Activated naive CD4-positive, alpha-beta T cell treated with anti-CD3 and anti-CD28 coated beads for 36 hours (primary cell): ENCODE measurements around the gene DAG1. TPM values are rescaled to one million over a fixed set of nuclear protein-coding genes. Genes with fewer than 3 reads are reported as not detected.
"Not testable (repeated sequence)": the region's sequence is repeated elsewhere in the genome, so short reads cannot be mapped to it uniquely, and the experiment has no call there.

Source experiments
- CTCF ChIA-PET: fragments of 350-600 bp; sonication (Branson Sonifier 250); formaldehyde crosslinking; loops from one replicate; lab custom pipeline; 2021; ENCODE audit warnings: antibody characterized with exemption; lab: Charles Lee
- DNase-seq: peaks from one replicate; pipeline ENCODE4 v3.0.0-alpha.2; 2020
- H3K27ac Mint-ChIP-seq: one replicate; pipeline ENCODE4 v1.8.0; 2021; ENCODE audit warnings: mild to moderate bottlenecking, mixed read lengths
- H3K27me3 Mint-ChIP-seq: one replicate; pipeline ENCODE4 v1.8.0; 2021; ENCODE audit warnings: low read depth, mixed read lengths
- H3K36me3 Mint-ChIP-seq: one replicate; pipeline ENCODE4 v1.8.0; 2021; ENCODE audit warnings: low read depth, mixed read lengths
- H3K4me1 Mint-ChIP-seq: one replicate; pipeline ENCODE4 v1.8.0; 2021; ENCODE audit warnings: low read depth, mixed read lengths
- H3K4me3 Mint-ChIP-seq: one replicate; pipeline ENCODE4 v1.8.0; 2021; ENCODE audit warnings: mild to moderate bottlenecking, moderate library complexity, mixed read lengths
- H3K9me3 Mint-ChIP-seq: one replicate; pipeline ENCODE4 v1.8.0; 2021; ENCODE audit warnings: mixed read lengths
- intact Hi-C: fragments of 100-400 bp; cut with micrococcal nuclease; formaldehyde crosslinking; loops from one replicate; pipeline ENCODE4 v1.15.1; 2023
- total RNA-seq, 2 experiments: library from RNA; stranded (reverse); gene quantifications; one replicate each; pipeline ENCODE4 v1.2.3, GENCODE V29; 2021

Gene DAG1
- total RNA-seq, 2 experiments from 2014 or later, result 6.9 to 8.2 TPM

DNA sequence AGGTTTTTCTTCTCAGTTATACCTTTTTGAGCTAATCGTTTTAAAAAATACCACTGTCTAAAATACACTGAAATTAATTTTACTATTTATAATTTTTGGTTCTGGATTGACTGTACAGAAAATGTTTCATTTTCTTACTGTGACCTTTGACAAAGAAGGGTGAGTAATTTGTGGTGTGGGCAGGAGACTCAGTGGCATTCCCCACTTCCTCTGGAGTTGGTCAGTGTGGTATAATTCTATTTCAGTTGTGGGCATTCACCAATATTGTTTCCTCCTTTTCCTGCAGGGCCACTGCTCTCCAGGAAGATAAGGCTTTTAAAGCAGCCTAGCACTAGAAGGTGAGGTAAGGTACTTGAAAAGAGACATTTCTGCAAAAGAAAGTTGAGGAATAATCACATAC, 6.5 kb downstream of the DAG1 start:
- Mint-ChIP-seq H3K36me3 (peaks cover 12% of the 10 kb centered on the region), H3K27ac (no peak overlapping the region), H3K4me1 (peaks cover 18% of the 10 kb centered on the region), H3K9me3 (no peaks in the 10 kb centered on the region), H3K4me3 (no peak overlapping the region), H3K27me3 (no peaks in the 10 kb centered on the region)
- intact Hi-C loops, result no loop called here
- peak; percentile 17 for DNase-seq
- CTCF ChIA-PET, result no interaction called here

GRCh38 chr3:49482766-49483165, 12.7 kb downstream of the DAG1 start:
- Mint-ChIP-seq H3K27me3 (no peaks in the 10 kb centered on the region), H3K4me3 (no peak overlapping the region), H3K4me1 (no peaks in the 10 kb centered on the region), H3K36me3 (peaks cover under 1% of the 10 kb centered on the region), H3K27ac (no peak overlapping the region), H3K9me3 (no peaks in the 10 kb centered on the region)
- no peak for DNase-seq
- intact Hi-C loops, result no loop called here
- CTCF ChIA-PET, result no interaction called here

- no peaks in the 10 kb centered on the region for H3K36me3 Mint-ChIP-seq
- no peaks in the 10 kb centered on the region for H3K9me3 Mint-ChIP-seq
- H3K27me3 Mint-ChIP-seq, result no peaks in the 10 kb centered on the region
- H3K4me3 Mint-ChIP-seq, result no peak overlapping the region
- intact Hi-C loops, result no loop called here
- DNase-seq, result no peak
- CTCF ChIA-PET, result no interaction called here
- H3K27ac Mint-ChIP-seq, result no peak overlapping the region
- H3K4me1 Mint-ChIP-seq, result no peaks in the 10 kb centered on the region
Measured at GRCh38 chr3:49484471-49484870, 14.4 kb downstream of the DAG1 start.

GRCh38 chr3:49489247-49489646, 19.2 kb downstream of the DAG1 start:
- CTCF ChIA-PET, result no interaction called here
- Mint-ChIP-seq H3K4me3 (no peak overlapping the region), H3K36me3 (peaks cover 4% of the 10 kb centered on the region), H3K27ac (no peak overlapping the region), H3K27me3 (no peaks in the 10 kb centered on the region), H3K4me1 (peaks cover 4% of the 10 kb centered on the region), H3K9me3 (no peaks in the 10 kb centered on the region)
- DNase-seq, result no peak
- intact Hi-C loops, result no loop called here

- H3K36me3 Mint-ChIP-seq, result peaks cover 4% of the 10 kb centered on the region
- no peak overlapping the region for H3K4me3 Mint-ChIP-seq
- CTCF ChIA-PET, result no interaction called here
- no peaks in the 10 kb centered on the region for H3K9me3 Mint-ChIP-seq
- no peaks in the 10 kb centered on the region for H3K27me3 Mint-ChIP-seq
- H3K27ac Mint-ChIP-seq, result no peak overlapping the region
- intact Hi-C loops, result no loop called here
- no peak for DNase-seq
- peaks cover 8% of the 10 kb centered on the region for H3K4me1 Mint-ChIP-seq
Measured at GRCh38 chr3:49492969-49493368, 22.9 kb downstream of the DAG1 start.

DNA sequence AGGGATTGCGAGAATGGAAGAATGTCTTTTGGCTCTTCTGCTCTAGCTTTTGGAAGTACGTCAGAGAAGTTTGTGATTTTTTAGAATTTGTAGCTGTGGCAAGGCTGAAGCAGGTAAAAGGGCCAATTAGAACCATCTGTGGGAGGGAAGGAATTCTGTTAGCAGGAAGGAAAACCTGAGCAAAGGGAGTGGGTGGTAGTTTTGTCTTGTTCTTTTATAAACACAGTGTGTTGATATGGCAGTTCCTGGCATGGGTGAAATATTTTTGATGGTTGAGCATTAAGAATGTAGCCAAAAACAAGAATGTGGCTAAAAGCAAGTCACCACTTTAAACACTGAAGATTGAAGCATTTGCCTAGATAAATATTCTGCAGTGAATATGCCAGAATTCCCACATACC, 23.8 kb downstream of the DAG1 start:
- CTCF ChIA-PET, result no interaction called here
- DNase-seq, result no peak
- Mint-ChIP-seq H3K27ac (no peak overlapping the region), H3K27me3 (no peaks in the 10 kb centered on the region), H3K4me3 (no peak overlapping the region), H3K4me1 (peaks cover 8% of the 10 kb centered on the region), H3K9me3 (no peaks in the 10 kb centered on the region), H3K36me3 (peaks cover 4% of the 10 kb centered on the region)
- intact Hi-C loops, result no loop called here

DNA sequence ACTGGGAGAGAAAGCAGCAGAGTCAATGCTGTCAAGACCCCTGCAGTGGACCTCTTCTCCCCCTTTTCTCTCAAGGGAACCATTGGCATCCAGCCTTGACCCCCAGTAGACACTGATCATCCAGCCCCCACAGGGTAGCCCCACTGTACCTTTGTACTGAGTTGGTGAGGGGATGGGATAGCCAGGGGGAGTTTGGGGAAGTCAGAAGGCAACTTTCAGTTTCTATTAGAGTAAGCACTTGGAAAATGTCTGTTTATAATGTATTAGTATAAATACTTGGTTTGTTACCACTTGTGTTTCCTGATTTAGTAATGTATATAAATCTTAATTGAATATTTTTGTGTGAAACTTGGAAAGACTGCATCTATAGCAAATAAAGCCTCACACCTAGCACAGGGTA, 25.0 kb downstream of the DAG1 start:
- H3K4me3 Mint-ChIP-seq, result no peak overlapping the region
- H3K27ac Mint-ChIP-seq, result no peak overlapping the region
- no peaks in the 10 kb centered on the region for H3K27me3 Mint-ChIP-seq
- CTCF ChIA-PET, result interaction anchor here (0.6 kb wide), 1 partner anchor 377 kb away, joined by 4 read pairs; no protein-coding TSS in a partner anchor
- H3K36me3 Mint-ChIP-seq, result peaks cover 4% of the 10 kb centered on the region
- intact Hi-C loops, result no loop called here
- H3K4me1 Mint-ChIP-seq, result peaks cover 8% of the 10 kb centered on the region
- no peaks in the 10 kb centered on the region for H3K9me3 Mint-ChIP-seq
- no peak for DNase-seq

GRCh38 chr3:49496845-49497244, 26.8 kb downstream of the DAG1 start:
- CTCF ChIA-PET, intact Hi-C loops: not testable (repeated sequence)

DNA sequence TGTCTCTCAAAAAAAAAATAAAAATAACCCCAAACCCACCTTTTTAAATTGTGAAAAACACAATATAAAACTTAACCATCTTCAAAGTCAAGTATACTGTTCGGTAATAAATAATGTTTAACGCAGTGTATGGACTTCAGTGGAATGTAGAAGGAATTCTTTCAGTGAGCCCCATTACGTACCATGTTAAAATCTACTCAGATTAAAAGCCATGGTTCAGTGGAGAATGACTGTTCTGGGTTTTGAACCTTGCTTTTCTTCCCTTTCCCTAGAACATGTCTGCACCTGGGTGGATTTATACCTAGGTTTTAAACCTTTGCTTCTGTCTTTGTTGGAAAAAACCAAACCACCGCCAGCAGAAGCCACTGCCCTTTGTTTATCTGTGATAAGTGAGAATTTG, 27.5 kb downstream of the DAG1 start:
- no peak for DNase-seq
- Mint-ChIP-seq H3K36me3 (peaks cover 10% of the 10 kb centered on the region), H3K4me3 (no peak overlapping the region), H3K27ac (no peak overlapping the region), H3K9me3 (no peaks in the 10 kb centered on the region), H3K4me1 (peaks cover 10% of the 10 kb centered on the region), H3K27me3 (no peaks in the 10 kb centered on the region)
- intact Hi-C loops, result no loop called here
- CTCF ChIA-PET, result interaction anchor here (1.1 kb wide), 1 partner anchor 326 kb away, joined by 5 read pairs; the partner anchor contains the start of gene KLHDC8B

More at GRCh38 chr3:49496845-49497244, 26.8 kb downstream of the DAG1 start:
- H3K4me1 Mint-ChIP-seq, H3K27me3 Mint-ChIP-seq, H3K27ac Mint-ChIP-seq, H3K36me3 Mint-ChIP-seq, DNase-seq, H3K4me3 Mint-ChIP-seq, H3K9me3 Mint-ChIP-seq: not testable (repeated sequence)

DNA sequence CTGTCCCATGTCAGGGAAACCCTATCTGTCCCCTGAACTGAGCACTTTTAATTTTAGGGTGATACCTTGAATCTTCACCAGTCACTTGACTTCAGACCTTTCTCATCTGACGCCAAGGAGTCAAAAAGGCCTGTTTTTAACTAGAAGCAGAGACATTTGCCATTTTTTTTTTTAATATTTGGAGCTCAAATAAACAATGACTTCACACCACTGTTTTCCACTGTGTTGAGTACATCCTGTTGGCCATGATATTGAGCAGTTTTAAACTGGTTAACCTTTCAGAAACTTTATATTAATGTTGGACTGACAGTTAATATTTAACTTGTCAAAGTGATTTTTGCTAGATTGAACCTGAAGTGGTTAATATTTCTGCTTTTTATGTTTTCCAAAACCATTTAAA, 28.2 kb downstream of the DAG1 start:
- CTCF ChIA-PET, result interaction anchor here (1.1 kb wide), 1 partner anchor 327 kb away, joined by 5 read pairs; the partner anchor contains the start of gene KLHDC8B

GRCh38 chr3:49498648-49499047, 28.6 kb downstream of the DAG1 start:
- no peak overlapping the region for H3K4me3 Mint-ChIP-seq
- CTCF ChIA-PET, result interaction anchor here (1.1 kb wide), 1 partner anchor 327 kb away, joined by 5 read pairs; the partner anchor contains the start of gene KLHDC8B

More for the DNA sequence above, 28.2 kb downstream of the DAG1 start:
- Mint-ChIP-seq H3K4me1 (peaks cover 11% of the 10 kb centered on the region), H3K9me3 (no peaks in the 10 kb centered on the region), H3K4me3 (no peak overlapping the region), H3K27me3 (no peaks in the 10 kb centered on the region), H3K27ac (no peak overlapping the region), H3K36me3 (peaks cover 9% of the 10 kb centered on the region)
- intact Hi-C loops, result no loop called here
- no peak for DNase-seq

DNA sequence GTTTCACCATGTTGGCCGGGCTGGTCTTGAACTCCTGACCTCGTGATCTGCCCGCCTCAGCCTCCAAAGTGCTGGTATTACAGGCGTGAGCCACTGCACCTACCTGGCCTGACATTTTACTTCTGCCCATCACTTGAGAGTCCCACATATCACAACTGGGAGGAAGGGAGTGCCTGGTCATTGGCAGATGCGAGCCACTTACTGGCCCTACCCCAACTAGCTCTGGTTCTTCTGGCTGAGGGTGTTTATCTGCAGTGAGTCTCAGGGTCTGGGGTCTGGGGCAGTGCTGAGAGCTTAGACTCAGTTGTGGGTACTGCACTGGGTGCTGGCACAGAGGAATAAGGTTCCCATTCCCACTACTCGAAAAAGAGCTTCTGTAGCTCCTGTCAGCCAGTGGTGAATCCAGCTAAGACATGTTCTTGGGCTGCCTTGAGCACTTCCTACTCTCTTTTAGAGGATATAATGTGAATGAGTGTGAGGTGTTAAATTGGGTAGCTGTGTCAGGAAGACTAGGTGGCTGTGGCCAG, 30.2 kb downstream of the DAG1 start:
- peaks cover 7% of the 10 kb centered on the region for H3K36me3 Mint-ChIP-seq
- CTCF ChIA-PET, result interaction anchor here (1.2 kb wide), 1 partner anchor 171 kb away, joined by 3 read pairs; no protein-coding TSS in a partner anchor
- no peaks in the 10 kb centered on the region for H3K9me3 Mint-ChIP-seq
- peaks cover 7% of the 10 kb centered on the region for H3K4me1 Mint-ChIP-seq
- H3K27ac Mint-ChIP-seq, result no peak overlapping the region
- intact Hi-C loops, result no loop called here
- H3K27me3 Mint-ChIP-seq, result no peaks in the 10 kb centered on the region
- no peak overlapping the region for H3K4me3 Mint-ChIP-seq
- DNase-seq, result no peak

More at GRCh38 chr3:49498648-49499047, 28.6 kb downstream of the DAG1 start:
- Mint-ChIP-seq H3K9me3 (no peaks in the 10 kb centered on the region), H3K4me1 (peaks cover 13% of the 10 kb centered on the region), H3K27me3 (no peaks in the 10 kb centered on the region), H3K36me3 (peaks cover 7% of the 10 kb centered on the region), H3K27ac (no peak overlapping the region)
- intact Hi-C loops, result no loop called here
- DNase-seq, result no peak
